ENCODE measurements around the gene PRPSAP2. TPM values are rescaled to one million over a fixed set of nuclear protein-coding genes. Genes with fewer than 3 reads are reported as not detected.

Gene PRPSAP2
- total and polyA plus RNA-seq, 2 donors (not counting 1 experiment from before 2014, with no cell fraction given), result 27.1 to 58.8 TPM

- Histone ChIP-seq H3K36me3 (replicated peaks in 1 of 2; ENCODE audit: control extremely low read depth in 1 of 2, control insufficient read depth in 1 of 2, extremely low read depth in 1 of 2, insufficient read depth in 2 of 2, low read length in 1 of 2) (peaks cover 0 to 8% of the 10 kb centered on the region in 2 experiments), H3K4me2 (replicated peaks; ENCODE audit: low read depth, low read length, poor library complexity, severe bottlenecking) (no peak overlapping the region), H3K27ac (ENCODE audit: low read length in 2 of 2) (no peak overlapping the region), H3K27me3 (replicated peaks in 1 of 4; ENCODE audit: control extremely low read depth in 1 of 4, control insufficient read depth in 3 of 4, insufficient read depth in 4 of 4, low read length in 3 of 4) (no peaks in the 10 kb centered on the region), H2AFZ (ENCODE audit: insufficient read depth, low read depth, low read length, poor library complexity, severe bottlenecking) (no peak overlapping the region), H3K79me2 (ENCODE audit: control insufficient read depth, insufficient read depth, low read length) (no peaks in the 10 kb centered on the region), H3K4me1 (ENCODE audit: control insufficient read depth in 2 of 2, insufficient read depth in 2 of 2, low read length in 2 of 2) (no peaks in the 10 kb centered on the region), H3K9me3 (ENCODE audit: control extremely low read depth in 1 of 3, control insufficient read depth in 2 of 3, insufficient read depth in 1 of 3, low read length in 2 of 3) (no peaks in the 10 kb centered on the region), H3K9ac (ENCODE audit: low read length) (no peak overlapping the region), H3K4me3 (ENCODE audit: control extremely low read depth in 1 of 5, extremely low read depth in 1 of 5, insufficient read depth in 1 of 5, low read depth in 2 of 5, low read length in 4 of 5) (no peak overlapping the region), H4K20me1 (ENCODE audit: control insufficient read depth, insufficient read depth, low read length, poor library complexity, severe bottlenecking) (no peaks in the 10 kb centered on the region)
- H3K4me3 Mint-ChIP-seq, result no peak overlapping the region
- intact Hi-C loops (cut with micrococcal nuclease), result no loop called here
- DNase-seq, result no peak
- H3K27me3 Mint-ChIP-seq, result no peaks in the 10 kb centered on the region
- H3K9me3 Mint-ChIP-seq (ENCODE audit: insufficient read depth), result no peaks in the 10 kb centered on the region
- no peak overlapping the region for H3K27ac Mint-ChIP-seq
- ChIA-PET CTCF (no interaction called here), POLR2A (no interaction called here)
- TF ChIP-seq EZH2 (IDR thresholded peaks at IDR 0.05; ENCODE audit: borderline replicate concordance, insufficient read depth, low read depth, low read length, poor library complexity, severe bottlenecking), result no peak
- TF ChIP-seq CTCF (IDR thresholded peaks at IDR 0.05), result no peak
- 57% methylated on average over 13 of the region's 19 CpGs for WGBS (ENCODE audit: insufficient coverage)
- H3K4me1 Mint-ChIP-seq, result no peaks in the 10 kb centered on the region
- no peak for ATAC-seq (ENCODE audit: low read depth)
Observed at GRCh38 chr17:18966831-18967624, 109.1 kb downstream of the PRPSAP2 start.

- Histone ChIP-seq H3K4me1 (ENCODE audit: control insufficient read depth in 2 of 2, insufficient read depth in 2 of 2, low read length in 2 of 2) (no peaks in the 10 kb centered on the region), H3K4me3 (ENCODE audit: control extremely low read depth in 1 of 5, extremely low read depth in 1 of 5, insufficient read depth in 1 of 5, low read depth in 2 of 5, low read length in 4 of 5) (no peak overlapping the region), H3K9me3 (ENCODE audit: control extremely low read depth in 1 of 3, control insufficient read depth in 2 of 3, insufficient read depth in 1 of 3, low read length in 2 of 3) (no peaks in the 10 kb centered on the region), H3K27me3 (replicated peaks in 1 of 4; ENCODE audit: control extremely low read depth in 1 of 4, control insufficient read depth in 3 of 4, insufficient read depth in 4 of 4, low read length in 3 of 4) (no peaks in the 10 kb centered on the region), H3K4me2 (replicated peaks; ENCODE audit: low read depth, low read length, poor library complexity, severe bottlenecking) (no peak overlapping the region), H3K79me2 (ENCODE audit: control insufficient read depth, insufficient read depth, low read length) (no peaks in the 10 kb centered on the region), H3K27ac (ENCODE audit: low read length in 2 of 2) (no peak overlapping the region), H4K20me1 (ENCODE audit: control insufficient read depth, insufficient read depth, low read length, poor library complexity, severe bottlenecking) (no peaks in the 10 kb centered on the region), H3K9ac (ENCODE audit: low read length) (no peak overlapping the region), H2AFZ (ENCODE audit: insufficient read depth, low read depth, low read length, poor library complexity, severe bottlenecking) (no peak overlapping the region), H3K36me3 (replicated peaks in 1 of 2; ENCODE audit: control extremely low read depth in 1 of 2, control insufficient read depth in 1 of 2, extremely low read depth in 1 of 2, insufficient read depth in 2 of 2, low read length in 1 of 2) (peaks cover 0 to 11% of the 10 kb centered on the region in 2 experiments)
- Mint-ChIP-seq H3K9me3 (ENCODE audit: insufficient read depth) (no peaks in the 10 kb centered on the region), H3K27me3 (no peaks in the 10 kb centered on the region), H3K4me3 (no peak overlapping the region), H3K27ac (no peak overlapping the region), H3K4me1 (no peaks in the 10 kb centered on the region)
- no peak for ATAC-seq (ENCODE audit: low read depth)
- intact Hi-C loops (cut with micrococcal nuclease), result no loop called here
- ChIA-PET POLR2A (interaction anchor here (0.6 kb wide), 1 partner anchor 54 kb away, joined by 3 read pairs; no protein-coding TSS in a partner anchor), CTCF (no interaction called here)
- no peak for DNase-seq
- TF ChIP-seq EZH2 (IDR thresholded peaks at IDR 0.05; ENCODE audit: borderline replicate concordance, insufficient read depth, low read depth, low read length, poor library complexity, severe bottlenecking) (no peak), CTCF (IDR thresholded peaks at IDR 0.05) (no peak)
- 54% methylated on average over 3 of the region's 4 CpGs for WGBS (ENCODE audit: insufficient coverage)
Observed at GRCh38 chr17:18967916-18968315, 110.0 kb downstream of the PRPSAP2 start.

Data from B cell (primary cell).